Right ventricle myocardium inferior (tissue), 1 donor: ENCODE data around the gene CYB561D2. TPM values are rescaled to one million over a fixed set of nuclear protein-coding genes. Genes with fewer than 3 reads are reported as not detected.

Source experiments
- total RNA-seq: library from RNA; stranded (reverse); fragmentation: NEBNext Ultra II Directional; extraction: Animal tissue kit (Norgen Biotek cat#: 25700); gene quantifications from one replicate; pipeline ENCODE4 v1.2.1, GENCODE V29; 2021
- donor health status: DM: no; HTN: yes; CAD: no; lungs with severe emphysema.

CYB561D2 gene
- total RNA-seq, 1 donor from 2014 or later = 6.3 TPM

Other genes with a start within 250 kb of the CYB561D2 start
- 12.3 TPM for gene SEMA3F, start 195.5 kb upstream of the CYB561D2 start, total RNA-seq
- gene GNAT1, start 159.3 kb upstream of the CYB561D2 start, total RNA-seq = not detected
- gene SLC38A3, start 145.6 kb upstream of the CYB561D2 start, total RNA-seq = 10.3 TPM
- 153 TPM for gene GNAI2, start 114.7 kb upstream of the CYB561D2 start, total RNA-seq
- gene SEMA3B, start 81.7 kb upstream of the CYB561D2 start, total RNA-seq = 19.8 TPM
- gene LSMEM2, start 71.8 kb upstream of the CYB561D2 start, total RNA-seq = 29.8 TPM
- 69.4 TPM for gene IFRD2, start 58.4 kb upstream of the CYB561D2 start, total RNA-seq
- 1.4 TPM for gene HYAL3, start 51.5 kb upstream of the CYB561D2 start, total RNA-seq
- 5.8 TPM for gene NAA80, start 51.5 kb upstream of the CYB561D2 start, total RNA-seq
- 70.1 TPM for gene HYAL1, start 47.3 kb upstream of the CYB561D2 start, total RNA-seq
- 39.0 TPM for gene HYAL2, start 28.1 kb upstream of the CYB561D2 start, total RNA-seq
- gene TUSC2, start 22.6 kb upstream of the CYB561D2 start, total RNA-seq = 32.8 TPM
- 14.7 TPM for gene RASSF1, start 10.0 kb upstream of the CYB561D2 start, total RNA-seq
- gene ZMYND10, start 5.1 kb upstream of the CYB561D2 start, total RNA-seq = not detected
- 16.7 TPM for gene NPRL2, start 87 bp upstream of the CYB561D2 start, total RNA-seq
- 26.4 TPM for gene TMEM115, start 8.7 kb downstream of the CYB561D2 start, total RNA-seq
- gene CACNA2D2, start 152.8 kb downstream of the CYB561D2 start, total RNA-seq = 1.2 TPM
- 48.4 TPM for gene C3orf18, start 216.9 kb downstream of the CYB561D2 start, total RNA-seq
- 14.0 TPM for gene HEMK1, start 218.7 kb downstream of the CYB561D2 start, total RNA-seq